Keratinocyte (primary cell): ENCODE data around the gene INPP5K. TPM values are rescaled to one million over a fixed set of nuclear protein-coding genes. Genes with fewer than 3 reads are reported as not detected.

Source experiments
- DNase-seq: peaks from one replicate; pipeline ENCODE4 v3.0.0-alpha.2; 2011; ENCODE audit warnings: low read depth, missing footprints, low spot score
- FAIRE-seq: peaks from 2 replicates; lab custom pipeline; 2011; peaks lifted over from hg19 to GRCh38; lab: Jason Lieb, UNC
- H2AFZ ChIP-seq: 2 replicates; pipeline ENCODE4 v1.6.0; 2012; ENCODE audit warnings: low read length, control low read depth, inconsistent platforms; ENCODE audit not compliant: control insufficient read depth
- H3K27ac ChIP-seq: 2 replicates; pipeline ENCODE4 v1.5.1; 2011; ENCODE audit warnings: low read length; ENCODE audit not compliant: control insufficient read depth, insufficient read depth
- H3K27me3 ChIP-seq: 3 replicates; pipeline ENCODE4 v1.6.0; 2011; ENCODE audit warnings: low read length; ENCODE audit not compliant: control insufficient read depth, insufficient read depth; ENCODE audit errors: extremely low read depth
- H3K36me3 ChIP-seq, 2 experiments: 2 replicates in 1 of 2; 3 replicates in 1 of 2; pipeline ENCODE4 v1.5.1; 2011; ENCODE audit warnings: low read length in 2 of 2, mild to moderate bottlenecking in 1 of 2; ENCODE audit not compliant: control insufficient read depth in 2 of 2, insufficient read depth in 2 of 2; ENCODE audit errors: extremely low read depth in 1 of 2
- H3K4me1 ChIP-seq: 3 replicates; pipeline ENCODE4 v1.5.1; 2011; ENCODE audit warnings: low read length; ENCODE audit not compliant: control insufficient read depth, insufficient read depth; ENCODE audit errors: extremely low read depth
- H3K4me2 ChIP-seq: 3 replicates; pipeline ENCODE4 v1.6.0; 2011; ENCODE audit warnings: low read depth, low read length; ENCODE audit not compliant: control insufficient read depth, insufficient read depth; ENCODE audit errors: extremely low read depth
- H3K4me3 ChIP-seq, 3 experiments: fragments of 200-600 bp in 1 of 3; sonication (generic) in 1 of 3; 2 replicates in 2 of 3; 3 replicates in 1 of 3; pipeline ENCODE4 v1.5.1; 2011 to 2016; ENCODE audit warnings: low read length in 3 of 3, mild to moderate bottlenecking in 3 of 3, control low read depth in 2 of 3, inconsistent platforms in 1 of 3, low read depth in 1 of 3, mixed read lengths in 1 of 3, mixed run types in 1 of 3, moderate library complexity in 1 of 3; ENCODE audit not compliant: control insufficient read depth in 2 of 3, insufficient read depth in 2 of 3; ENCODE audit errors: extremely low read depth in 1 of 3
- H3K79me2 ChIP-seq: 2 replicates; pipeline ENCODE4 v1.6.0; 2012; ENCODE audit warnings: low read length; ENCODE audit not compliant: control insufficient read depth, insufficient read depth
- H3K9ac ChIP-seq: 3 replicates; pipeline ENCODE4 v1.6.0; 2011; ENCODE audit warnings: low read length; ENCODE audit not compliant: control insufficient read depth, insufficient read depth; ENCODE audit errors: extremely low read depth
- H3K9me1 ChIP-seq: 3 replicates; pipeline ENCODE4 v1.6.0; 2011; ENCODE audit warnings: low read length; ENCODE audit not compliant: control insufficient read depth, insufficient read depth; ENCODE audit errors: extremely low read depth
- H3K9me3 ChIP-seq: 2 replicates; pipeline ENCODE4 v1.5.1; 2012; ENCODE audit warnings: low read depth, low read length; ENCODE audit not compliant: control insufficient read depth
- H4K20me1 ChIP-seq: 3 replicates; pipeline ENCODE4 v1.6.0; 2011; ENCODE audit warnings: low read length; ENCODE audit not compliant: control insufficient read depth, insufficient read depth; ENCODE audit errors: extremely low read depth
- CTCF ChIP-seq, 3 experiments: IDR thresholded peaks in 1 of 3; conservative IDR thresholded peaks in 1 of 3; optimal IDR thresholded peaks in 1 of 3; 2 replicates in 2 of 3; 3 replicates in 1 of 3; pipeline versions ENCODE3 to v1.5.1; 2011; ENCODE audit warnings: low read length in 3 of 3, mild to moderate bottlenecking in 3 of 3, moderate library complexity in 2 of 3, control low read depth in 1 of 3, inconsistent platforms in 1 of 3; ENCODE audit not compliant: insufficient read depth in 2 of 3; ENCODE audit errors: extremely low read depth in 1 of 3
- EZH2 ChIP-seq: IDR thresholded peaks from one replicate; pipeline ENCODE4 v1.6.1; 2012; ENCODE audit warnings: inconsistent platforms, mild to moderate bottlenecking, low read length, moderate library complexity
- dilution Hi-C: fragments of 300-500 bp; cut with MboI; formaldehyde crosslinking; loops from one replicate; pipeline ENCODE4 v1.7.0; 2020; ENCODE audit warnings: low sequenced_read_pairs; ENCODE audit not compliant: extremely low pct_ligation_motif_present
- polyA plus RNA-seq, 5 experiments: library from polyadenylated mRNA; depleted of rRNA in 3 of 5; stranded (reverse) in 3 of 5; stranded (forward) in 1 of 5; unstranded in 1 of 5; fragments of >200 nt; gene quantifications; 1 replicate in 1 of 5; 2 replicates in 3 of 5; 3 replicates in 1 of 5; pipeline versions ENCODE4 v1.2.1 to v1.2.3, GENCODE V29; 2011 to 2012; ENCODE audit warnings: missing spikeins in 2 of 5, low read depth in 1 of 5, low replicate concordance in 1 of 5

INPP5K gene
- polyA plus RNA-seq, 1 donor (not counting 4 experiments of a cell fraction or from before 2014, with no cell fraction given) = 23.0 TPM

GRCh38 chr17:1552932-1553331 is 36.5 kb upstream of the INPP5K start:
- no peak for TF ChIP-seq CTCF (optimal IDR thresholded peaks at IDR 0.05 in 1 of 3, IDR thresholded peaks at IDR 0.05 in 1 of 3, conservative IDR thresholded peaks at IDR 0.05 in 1 of 3; ENCODE audit: extremely low read depth in 1 of 3, insufficient read depth in 2 of 3, low read length in 3 of 3)
- TF ChIP-seq EZH2 = no peak
- dilution Hi-C loops = no loop called here
- peaks cover 20 to 46% of the 10 kb centered on the region in 2 experiments for H3K36me3 ChIP-seq
- no peak overlapping the region for H2AFZ ChIP-seq
- H4K20me1 ChIP-seq = peaks cover 3% of the 10 kb centered on the region
- no peak overlapping the region for H3K4me3 ChIP-seq
- no peak for DNase-seq
- H3K79me2 ChIP-seq = peaks cover 10% of the 10 kb centered on the region
- H3K4me2 ChIP-seq = no peak overlapping the region
- peaks cover 23% of the 10 kb centered on the region for H3K4me1 ChIP-seq
- no peak for FAIRE-seq
- H3K27ac ChIP-seq = no peak overlapping the region
- no peaks in the 10 kb centered on the region for H3K9me1 ChIP-seq
- H3K9me3 ChIP-seq = no peaks in the 10 kb centered on the region
- H3K27me3 ChIP-seq = no peaks in the 10 kb centered on the region
- no peak overlapping the region for H3K9ac ChIP-seq

GRCh38 chr17:1551741-1552140 is 35.3 kb upstream of the INPP5K start:
- H3K4me2 ChIP-seq = no peak overlapping the region
- peaks cover 21 to 50% of the 10 kb centered on the region in 2 experiments for H3K36me3 ChIP-seq
- H3K4me3 ChIP-seq = no peak overlapping the region
- H3K4me1 ChIP-seq = peaks cover 15% of the 10 kb centered on the region
- peaks cover 3% of the 10 kb centered on the region for H4K20me1 ChIP-seq
- no peak overlapping the region for H2AFZ ChIP-seq
- H3K27me3 ChIP-seq = no peaks in the 10 kb centered on the region
- dilution Hi-C loops = no loop called here
- H3K9me1 ChIP-seq = no peaks in the 10 kb centered on the region
- no peaks in the 10 kb centered on the region for H3K9me3 ChIP-seq
- H3K27ac ChIP-seq = no peak overlapping the region
- TF ChIP-seq EZH2 (no peak), CTCF (optimal IDR thresholded peaks at IDR 0.05 in 1 of 3, IDR thresholded peaks at IDR 0.05 in 1 of 3, conservative IDR thresholded peaks at IDR 0.05 in 1 of 3; ENCODE audit: extremely low read depth in 1 of 3, insufficient read depth in 2 of 3, low read length in 3 of 3) (no peak)
- no peak for FAIRE-seq
- no peak for DNase-seq
- no peak overlapping the region for H3K9ac ChIP-seq
- peaks cover 5% of the 10 kb centered on the region for H3K79me2 ChIP-seq
